WERI-Rb-1 (cell line): ENCODE data around the gene EAPP.

Experiments
- DNase-seq: peaks from one replicate; pipeline ENCODE4 v3.0.0-alpha.2; 2020
- H3K27ac ChIP-seq: fragments of 250-450 bp; sonication (Bioruptor Pico); 2 replicates; pipeline ENCODE4 v1.5.1; 2020; ENCODE audit warnings: mild to moderate bottlenecking, moderate library complexity
- H3K27me3 ChIP-seq: fragments of 250-450 bp; sonication (Bioruptor Pico); 2 replicates; pipeline ENCODE4 v1.5.1; 2021; ENCODE audit warnings: mild to moderate bottlenecking, low read depth, moderate library complexity; ENCODE audit not compliant: insufficient read depth, severe bottlenecking
- H3K36me3 ChIP-seq: fragments of 250-450 bp; sonication (Bioruptor Pico); 2 replicates; pipeline ENCODE4 v1.5.1; 2020; ENCODE audit warnings: mild to moderate bottlenecking, moderate library complexity
- H3K4me3 ChIP-seq: 2 replicates; pipeline ENCODE4 v1.5.1; 2011; ENCODE audit warnings: low read depth, mild to moderate bottlenecking, control low read depth, low read length
- H3K9me3 ChIP-seq: fragments of 250-450 bp; sonication (Bioruptor Pico); 2 replicates; pipeline ENCODE4 v1.5.1; 2021; ENCODE audit warnings: mild to moderate bottlenecking, moderate library complexity; ENCODE audit not compliant: severe bottlenecking
- CTCF ChIP-seq: IDR thresholded peaks from 2 replicates; pipeline ENCODE4 v1.5.1; 2011; ENCODE audit warnings: low read depth, mild to moderate bottlenecking, control low read depth, inconsistent platforms, low read length

The EAPP gene

DNA sequence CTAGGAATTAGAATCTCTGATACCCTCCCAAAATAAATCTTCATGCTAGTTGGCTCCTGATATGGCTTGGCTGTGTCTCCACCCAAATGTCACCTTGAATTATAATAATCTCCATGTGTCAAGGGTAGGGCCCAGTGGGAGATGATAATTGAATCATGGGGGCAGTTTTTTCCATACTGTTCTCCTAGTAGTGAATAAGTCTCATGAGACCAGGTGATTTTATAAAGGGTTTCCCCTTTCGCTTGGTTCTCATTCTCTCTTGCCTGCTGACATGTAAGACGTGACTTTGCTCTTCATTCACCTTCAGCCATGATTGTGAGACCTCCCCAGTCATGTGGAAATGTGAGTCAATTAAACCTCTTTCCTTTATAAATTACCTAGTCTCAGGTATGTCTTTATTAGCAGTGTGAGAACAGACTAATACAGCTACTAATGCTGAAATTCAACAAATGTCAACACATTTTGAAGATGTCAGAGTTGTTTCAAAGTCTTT is 65.3 kb downstream of the EAPP start:
- H3K4me3 ChIP-seq, result no peak overlapping the region
- no peaks in the 10 kb centered on the region for H3K27me3 ChIP-seq
- DNase-seq, result no peak

DNA sequence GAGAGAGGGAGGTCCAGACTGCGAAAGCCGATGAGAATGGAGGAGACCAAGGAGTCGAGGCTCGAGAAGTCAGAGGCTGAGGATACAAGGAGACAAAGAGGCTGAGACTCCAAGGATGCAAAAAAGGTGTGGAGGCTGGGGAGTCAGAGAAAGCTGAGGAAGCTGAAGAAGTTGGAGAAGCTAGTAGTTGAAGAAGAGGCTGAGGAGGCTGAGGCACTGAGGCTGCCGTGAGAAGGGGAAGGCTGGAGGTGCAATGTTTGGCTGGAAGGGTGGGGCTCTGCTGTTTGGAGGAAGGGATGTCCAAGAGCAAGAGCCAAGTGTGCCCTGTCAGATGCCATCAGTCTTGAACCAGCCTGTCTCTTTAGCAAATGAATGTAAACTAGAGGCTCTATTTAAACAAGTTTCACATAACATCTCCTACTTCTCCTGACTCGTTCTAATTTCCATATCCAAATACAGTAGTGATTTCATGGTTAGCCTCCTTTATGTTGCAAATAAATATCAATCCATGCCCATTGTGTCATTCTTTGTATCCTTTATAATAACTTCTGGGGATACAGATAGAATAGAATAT is 66.7 kb downstream of the EAPP start:
- no peak for DNase-seq
- no peak for TF ChIP-seq CTCF
- H3K9me3 ChIP-seq, result no peaks in the 10 kb centered on the region
- H3K27ac ChIP-seq, result no peak overlapping the region
- H3K4me3 ChIP-seq, result no peak overlapping the region
- H3K36me3 ChIP-seq, result no peaks in the 10 kb centered on the region
- H3K27me3 ChIP-seq, result no peaks in the 10 kb centered on the region

More for the DNA sequence above, 65.3 kb downstream of the EAPP start:
- no peak overlapping the region for H3K27ac ChIP-seq
- H3K9me3 ChIP-seq, result no peaks in the 10 kb centered on the region
- no peaks in the 10 kb centered on the region for H3K36me3 ChIP-seq
- TF ChIP-seq CTCF, result no peak

DNA sequence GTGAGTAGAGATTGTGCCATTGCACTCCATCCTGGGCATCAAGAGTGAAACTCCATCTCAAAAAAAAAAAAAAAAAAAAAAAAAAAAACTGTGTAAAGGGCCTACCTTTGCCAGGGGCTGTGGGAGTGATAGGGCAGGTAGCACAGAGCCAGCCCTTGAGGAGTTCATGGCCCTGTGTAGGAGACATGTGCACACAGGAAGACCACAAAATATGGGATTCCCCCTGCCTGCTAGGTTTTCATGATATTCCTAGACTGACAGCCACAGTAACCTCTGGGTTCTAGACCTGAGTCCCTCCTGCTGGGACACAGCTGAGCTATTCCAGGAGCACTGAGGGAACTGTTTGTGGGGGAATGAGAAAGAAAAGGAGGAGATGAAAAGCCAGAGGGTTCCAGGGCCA is 69.2 kb downstream of the EAPP start:
- no peaks in the 10 kb centered on the region for H3K9me3 ChIP-seq
- no peak for TF ChIP-seq CTCF
- H3K27ac ChIP-seq, result no peak overlapping the region
- DNase-seq, result no peak
- no peaks in the 10 kb centered on the region for H3K36me3 ChIP-seq
- H3K4me3 ChIP-seq, result no peak overlapping the region
- H3K27me3 ChIP-seq, result no peaks in the 10 kb centered on the region

DNA sequence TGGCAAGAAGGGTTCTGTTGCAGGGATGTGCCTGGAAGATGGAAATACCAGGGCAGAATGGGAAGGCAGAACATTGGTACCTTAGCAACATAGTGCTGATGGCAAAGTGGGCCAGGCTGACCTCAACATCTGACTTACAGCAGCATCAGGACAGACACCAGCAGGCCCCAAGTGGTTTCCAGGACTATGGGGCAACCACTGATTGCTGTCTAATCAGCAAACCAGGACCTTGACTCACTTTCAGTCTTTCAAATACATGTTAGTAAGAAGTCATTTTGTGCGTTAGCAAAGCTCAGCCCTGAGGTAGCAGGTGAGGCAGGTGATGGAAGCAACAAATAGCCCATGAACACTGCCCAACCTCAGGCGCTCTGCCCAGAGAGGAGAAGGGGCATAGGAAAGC is 72.8 kb downstream of the EAPP start:
- TF ChIP-seq CTCF, result no peak
- Histone ChIP-seq H3K9me3 (no peaks in the 10 kb centered on the region), H3K4me3 (no peak overlapping the region), H3K27ac (no peak overlapping the region), H3K27me3 (no peaks in the 10 kb centered on the region), H3K36me3 (no peaks in the 10 kb centered on the region)
- DNase-seq, result no peak
